PC-9 (cell line): ENCODE results near the gene NLRP13. TPM values are rescaled to one million over a fixed set of nuclear protein-coding genes. Genes with fewer than 3 reads are reported as not detected.

Experiments used
- BruUV-seq: library from RNA; stranded (reverse); fragments of 400-500 nt; replicated peaks from 2 replicates; lab custom pipeline; 2021; lab: Mats Ljungman, UMichigan
- CTCF ChIA-PET: fragments of 300-600 bp; sonication (Branson Sonifier 250); formaldehyde crosslinking; loops from one replicate; lab custom pipeline; 2022; ENCODE audit warnings: antibody characterized with exemption; lab: Charles Lee
- POLR2A ChIA-PET: fragments of 300-600 bp; sonication (Branson Sonifier 250); formaldehyde crosslinking; loops from one replicate; lab custom pipeline; 2022; ENCODE audit warnings: antibody characterized with exemption; ENCODE audit not compliant: unreplicated experiment; lab: Charles Lee
- DNase-seq, 2 experiments: peaks; one replicate each; pipeline versions ENCODE4 v3.0.0 to v3.0.0-alpha.2; 2015 to 2022; ENCODE audit warnings: mixed read lengths in 1 of 2
- H2AFZ ChIP-seq: fragments of 200-600 bp; sonication (generic); 2 replicates; pipeline ENCODE4 v1.8.1; 2017; ENCODE audit warnings: antibody characterized with exemption
- H3F3A ChIP-seq: fragments of 200-600 bp; sonication (generic); 2 replicates; pipeline ENCODE4 v1.8.1; 2017; ENCODE audit warnings: antibody characterized with exemption, mild to moderate bottlenecking, low read depth; ENCODE audit not compliant: insufficient read depth
- H3K27ac ChIP-seq: fragments of 200-600 bp; sonication (generic); 2 replicates; pipeline ENCODE4 v1.6.1; 2016; ENCODE audit warnings: mixed run types
- H3K27me3 ChIP-seq: fragments of 200-600 bp; sonication (generic); 2 replicates; pipeline ENCODE4 v1.6.1; 2016; ENCODE audit warnings: low read depth, mixed run types; ENCODE audit not compliant: insufficient read depth
- H3K36me3 ChIP-seq: fragments of 200-600 bp; sonication (generic); 2 replicates; pipeline ENCODE4 v1.6.1; 2016; ENCODE audit warnings: low read depth, mixed run types
- H3K4me1 ChIP-seq: fragments of 200-600 bp; sonication (generic); replicated peaks from 2 replicates; pipeline ENCODE4 v1.6.1; 2016; ENCODE audit warnings: mixed run types; ENCODE audit not compliant: insufficient read depth
- H3K4me2 ChIP-seq: fragments of 200-600 bp; sonication (generic); 2 replicates; pipeline ENCODE4 v1.6.1; 2017; ENCODE audit warnings: mixed run types
- H3K4me3 ChIP-seq: fragments of 200-600 bp; sonication (generic); 2 replicates; pipeline ENCODE4 v1.6.1; 2016; ENCODE audit warnings: mixed run types
- H3K79me2 ChIP-seq: fragments of 200-600 bp; sonication (generic); 2 replicates; pipeline ENCODE4 v1.6.1; 2017; ENCODE audit warnings: low read depth, mixed run types
- H3K9me2 ChIP-seq: fragments of 200-600 bp; sonication (generic); 2 replicates; pipeline ENCODE4 v1.8.1; 2017; ENCODE audit warnings: mild to moderate bottlenecking; ENCODE audit not compliant: insufficient read depth
- H3K9me3 ChIP-seq: fragments of 200-600 bp; sonication (generic); 2 replicates; pipeline ENCODE4 v1.8.1; 2016; ENCODE audit warnings: low read depth; ENCODE audit not compliant: insufficient read depth
- H4K20me1 ChIP-seq: fragments of 200-600 bp; sonication (generic); 2 replicates; pipeline ENCODE4 v1.8.1; 2017; ENCODE audit not compliant: insufficient read depth
- CTCF ChIP-seq: fragments of 200-600 bp; sonication (generic); conservative IDR thresholded peaks from 2 replicates; pipeline ENCODE4 v1.6.1; 2017; ENCODE audit warnings: mixed run types, antibody characterized with exemption, mild to moderate bottlenecking, moderate library complexity
- EZH2 ChIP-seq: fragments of 200-600 bp; sonication (generic); IDR thresholded peaks from 2 replicates; pipeline ENCODE4 v1.8.0; 2017; ENCODE audit warnings: antibody characterized with exemption, low read depth
- intact Hi-C: fragments of 100-400 bp; cut with micrococcal nuclease; formaldehyde crosslinking; loops from one replicate; pipeline ENCODE4 v1.10.0; 2022; ENCODE audit not compliant: unreplicated experiment
- total RNA-seq: library from RNA; stranded (reverse); gene quantifications from 2 replicates; pipeline ENCODE4 v1.2.3, GENCODE V29; 2021

Gene NLRP13
- total RNA-seq, 1 experiment from 2014 or later: not detected

DNA sequence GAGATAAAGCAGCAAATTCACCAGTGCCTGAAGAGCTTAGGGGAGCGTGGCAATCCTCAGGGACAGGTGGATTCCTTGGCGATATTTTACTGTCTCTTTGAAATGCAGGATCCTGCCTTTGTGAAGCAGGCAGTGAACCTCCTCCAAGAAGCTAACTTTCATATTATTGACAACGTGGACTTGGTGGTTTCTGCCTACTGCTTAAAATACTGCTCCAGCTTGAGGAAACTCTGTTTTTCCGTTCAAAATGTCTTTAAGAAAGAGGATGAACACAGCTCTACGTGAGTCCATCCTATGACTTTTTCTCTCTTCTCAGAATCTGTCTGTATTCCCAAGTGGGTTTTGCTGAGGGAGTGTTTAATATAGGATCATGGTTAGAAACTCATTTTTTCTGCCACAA lies 73.2 kb downstream of the NLRP13 start:
- Histone ChIP-seq H3K4me2 (no peak overlapping the region), H3F3A (no peaks in the 10 kb centered on the region), H3K27me3 (peaks cover 92% of the 10 kb centered on the region), H3K9me2 (no peaks in the 10 kb centered on the region), H2AFZ (no peak overlapping the region), H3K4me3 (no peak overlapping the region), H3K79me2 (no peaks in the 10 kb centered on the region), H4K20me1 (no peaks in the 10 kb centered on the region), H3K36me3 (no peaks in the 10 kb centered on the region), H3K27ac (no peak overlapping the region), H3K4me1 (no peaks in the 10 kb centered on the region), H3K9me3 (no peaks in the 10 kb centered on the region)
- no TSS peak for BruUV-seq
- no peak for DNase-seq
- POLR2A ChIA-PET: interaction anchor here (0.6 kb wide), 1 partner anchor 169 kb away, joined by 4 read pairs; no protein-coding TSS in a partner anchor
- CTCF ChIA-PET: no interaction called here
- intact Hi-C loops: no loop called here
- TF ChIP-seq CTCF (no peak), EZH2 (no peak)

GRCh38 chr19:55858401-55858800 lies 73.7 kb downstream of the NLRP13 start:
- Histone ChIP-seq H4K20me1 (no peaks in the 10 kb centered on the region), H3K4me1 (no peaks in the 10 kb centered on the region), H3K27me3 (peaks cover 94% of the 10 kb centered on the region), H3K36me3 (no peaks in the 10 kb centered on the region), H3K9me3 (no peaks in the 10 kb centered on the region), H3K4me3 (no peak overlapping the region), H2AFZ (no peak overlapping the region), H3K9me2 (no peaks in the 10 kb centered on the region), H3K4me2 (no peak overlapping the region), H3K27ac (no peak overlapping the region), H3F3A (no peaks in the 10 kb centered on the region), H3K79me2 (no peaks in the 10 kb centered on the region)
- ChIA-PET CTCF (no interaction called here), POLR2A (no interaction called here)
- TF ChIP-seq CTCF: no peak
- 0 out of 2 replicates have a peak, but pooled peaks have one; percentile 5 for TF ChIP-seq EZH2
- intact Hi-C loops: no loop called here
- peak in 1 of 2 experiments; percentile 32 for DNase-seq
- no TSS peak for BruUV-seq

DNA sequence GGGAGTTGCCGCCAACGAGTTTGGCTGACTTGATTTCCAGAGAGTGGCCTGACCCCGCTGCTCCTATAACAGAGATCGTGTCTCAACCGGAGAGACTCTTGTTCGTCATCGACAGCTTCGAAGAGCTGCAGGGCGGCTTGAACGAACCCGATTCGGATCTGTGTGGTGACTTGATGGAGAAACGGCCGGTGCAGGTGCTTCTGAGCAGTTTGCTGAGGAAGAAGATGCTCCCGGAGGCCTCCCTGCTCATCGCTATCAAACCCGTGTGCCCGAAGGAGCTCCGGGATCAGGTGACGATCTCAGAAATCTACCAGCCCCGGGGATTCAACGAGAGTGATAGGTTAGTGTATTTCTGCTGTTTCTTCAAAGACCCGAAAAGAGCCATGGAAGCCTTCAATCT lies 74.2 kb downstream of the NLRP13 start:
- Histone ChIP-seq H3K36me3 (no peaks in the 10 kb centered on the region), H3K4me2 (no peak overlapping the region), H3F3A (no peaks in the 10 kb centered on the region), H3K27ac (no peak overlapping the region), H2AFZ (no peak overlapping the region), H3K27me3 (peaks cover 94% of the 10 kb centered on the region), H3K79me2 (no peaks in the 10 kb centered on the region), H4K20me1 (no peaks in the 10 kb centered on the region), H3K4me3 (no peak overlapping the region), H3K9me3 (no peaks in the 10 kb centered on the region), H3K4me1 (no peaks in the 10 kb centered on the region), H3K9me2 (no peaks in the 10 kb centered on the region)
- intact Hi-C loops: no loop called here
- BruUV-seq: no TSS peak
- POLR2A ChIA-PET: no interaction called here
- CTCF ChIA-PET: no interaction called here
- TF ChIP-seq EZH2: 0 out of 2 replicates have a peak, but pooled peaks have one; percentile 31
- no peak for TF ChIP-seq CTCF
- DNase-seq: peak in 1 of 2 experiments; percentile 34
